AG09309 (cell line): ENCODE data around the gene PARP15.

ENCODE experiments used
- DNase-seq: peaks from one replicate; pipeline ENCODE4 v3.0.0-alpha.2; 2010; ENCODE audit warnings: low read depth
- H3K4me3 ChIP-seq: 2 replicates; pipeline ENCODE4 v1.5.1; 2011; ENCODE audit warnings: mild to moderate bottlenecking, low read depth, low read length, moderate library complexity; ENCODE audit not compliant: control insufficient read depth
- CTCF ChIP-seq: IDR thresholded peaks from 2 replicates; pipeline ENCODE4 v1.5.1; 2011; ENCODE audit warnings: mild to moderate bottlenecking, low read depth, low read length, inconsistent platforms; ENCODE audit not compliant: insufficient read depth, control insufficient read depth; ENCODE audit errors: missing control alignments

PARP15 gene

DNA sequence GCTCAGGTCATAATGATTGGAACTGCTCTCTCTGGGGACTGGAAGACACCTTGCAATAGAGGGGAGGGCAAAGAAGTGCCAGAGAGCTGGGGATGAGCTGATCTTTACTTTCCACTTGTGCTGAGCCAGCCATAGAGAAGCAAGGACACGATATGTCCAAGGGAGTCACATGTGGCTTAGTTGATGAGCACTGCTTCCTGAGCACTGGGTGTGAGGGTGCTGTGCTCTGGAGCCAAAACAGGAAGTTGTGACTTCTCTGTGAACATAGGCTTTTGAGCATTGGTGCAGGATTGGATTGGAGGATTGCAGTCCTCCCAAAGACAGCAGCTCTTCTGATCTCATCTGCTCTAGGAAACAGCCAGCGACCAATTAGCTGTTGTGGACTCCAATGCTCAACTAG, 109.8 kb downstream of the PARP15 start:
- no peak overlapping the region for H3K4me3 ChIP-seq
- no peak for DNase-seq
- no peak for TF ChIP-seq CTCF
